Prostate gland (tissue), 2 donors: ENCODE results near the gene GPR33. TPM values are rescaled to one million over a fixed set of nuclear protein-coding genes. Genes with fewer than 3 reads are reported as not detected.

Experiments used
- DNase-seq: peaks from one replicate; pipeline ENCODE4 v3.0.0-alpha.2; 2019; ENCODE audit warnings: low spot score
- H3K27ac ChIP-seq, 2 donors: fragments of 200-600 bp; sonication (generic); 2 replicates each; pipeline ENCODE4 v1.5.1; 2017 to 2019
- H3K27me3 ChIP-seq: fragments of 200-600 bp; sonication (generic); replicated peaks from 2 replicates; pipeline ENCODE4 v1.5.1; 2019; ENCODE audit not compliant: insufficient read depth
- H3K36me3 ChIP-seq, 2 donors: fragments of 200-600 bp; sonication (generic); 1 replicate in 1 of 2; 2 replicates in 1 of 2; pipeline versions ENCODE4 v1.5.1 to v1.8.1; 2017 to 2019
- H3K4me1 ChIP-seq: fragments of 200-600 bp; sonication (generic); replicated peaks from 2 replicates; pipeline ENCODE4 v1.5.1; 2019
- H3K4me3 ChIP-seq, 2 donors: fragments of 200-600 bp; sonication (generic); 2 replicates each; pipeline ENCODE4 v1.5.1; 2017 to 2019
- H3K9me3 ChIP-seq: fragments of 200-600 bp; sonication (generic); 2 replicates; pipeline ENCODE4 v1.5.1; 2017
- CTCF ChIP-seq, 4 experiments: fragments of 200-600 bp in 2 of 4; fragments of 450-650 bp in 2 of 4; sonication (generic) in 2 of 4; IDR thresholded peaks; 1 replicate in 3 of 4; 2 replicates in 1 of 4; pipeline ENCODE4 v1.5.1; 2016 to 2019; ENCODE audit warnings: antibody characterized with exemption in 4 of 4, mild to moderate bottlenecking in 2 of 4, moderate library complexity in 2 of 4
- POLR2A ChIP-seq: fragments of 450-650 bp; IDR thresholded peaks from one replicate; pipeline ENCODE4 v1.6.1; 2016; ENCODE audit warnings: antibody characterized with exemption, mild to moderate bottlenecking
- POLR2AphosphoS5 ChIP-seq: sonication (generic); formaldehyde crosslinking; IDR thresholded peaks from one replicate; pipeline ENCODE4 v1.6.1; 2017; ENCODE audit warnings: antibody characterized with exemption
- WGBS: methylation state at CpG from one replicate; pipeline ENCODE4 v1.1.5; 2018; 5-methylcytosine and 5-hydroxymethylcytosine counted together
- intact Hi-C: fragments of 100-400 bp; cut with DNase I; formaldehyde crosslinking; loops from one replicate; pipeline ENCODE4 v1.14.2; 2022
- total RNA-seq, 2 donors: library from RNA; depleted of rRNA; stranded (reverse); fragments of >200 nt; gene quantifications; one replicate each; pipeline ENCODE4 v1.1.0, GENCODE V29; 2016

The GPR33 gene
- total RNA-seq, 2 donors from 2014 or later = not detected

- Histone ChIP-seq H3K4me1 (no peaks in the 10 kb centered on the region), H3K36me3 (no peaks in the 10 kb centered on the region), H3K4me3 (no peak overlapping the region), H3K27ac (no peak overlapping the region), H3K9me3 (no peaks in the 10 kb centered on the region), H3K27me3 (no peaks in the 10 kb centered on the region)
- WGBS = 72% methylated on average over 2 of the region's 2 CpGs
- TF ChIP-seq POLR2A (no peak), POLR2AphosphoS5 (no peak), CTCF (IDR thresholded peaks at IDR 0.05) (no peak)
- intact Hi-C loops = loop anchor here (10.0 kb wide), 1 partner anchor 973 kb away; no protein-coding TSS in a partner anchor
- DNase-seq = no peak
Measured at GRCh38 chr14:31501870-31502269, 14.0 kb upstream of the GPR33 start.

GRCh38 chr14:31492759-31493498 is 5.1 kb upstream of the GPR33 start:
- Histone ChIP-seq H3K27ac (no peak overlapping the region), H3K27me3 (no peaks in the 10 kb centered on the region), H3K9me3 (no peaks in the 10 kb centered on the region), H3K4me3 (no peak overlapping the region), H3K4me1 (no peaks in the 10 kb centered on the region), H3K36me3 (no peaks in the 10 kb centered on the region)
- TF ChIP-seq POLR2A (no peak), CTCF (IDR thresholded peaks at IDR 0.05) (no peak), POLR2AphosphoS5 (no peak)
- DNase-seq = no peak
- intact Hi-C loops = no loop called here
- 90% methylated on average over 8 of the region's 8 CpGs for WGBS

GRCh38 chr14:31489691-31490090 is 1.9 kb upstream of the GPR33 start:
- Histone ChIP-seq H3K9me3 (no peaks in the 10 kb centered on the region), H3K4me3 (no peak overlapping the region), H3K27me3 (no peaks in the 10 kb centered on the region), H3K36me3 (no peaks in the 10 kb centered on the region), H3K27ac (no peak overlapping the region), H3K4me1 (no peaks in the 10 kb centered on the region)
- no peak for DNase-seq
- TF ChIP-seq POLR2AphosphoS5 (no peak), CTCF (IDR thresholded peaks at IDR 0.05) (no peak), POLR2A (no peak)
- intact Hi-C loops = no loop called here

DNA sequence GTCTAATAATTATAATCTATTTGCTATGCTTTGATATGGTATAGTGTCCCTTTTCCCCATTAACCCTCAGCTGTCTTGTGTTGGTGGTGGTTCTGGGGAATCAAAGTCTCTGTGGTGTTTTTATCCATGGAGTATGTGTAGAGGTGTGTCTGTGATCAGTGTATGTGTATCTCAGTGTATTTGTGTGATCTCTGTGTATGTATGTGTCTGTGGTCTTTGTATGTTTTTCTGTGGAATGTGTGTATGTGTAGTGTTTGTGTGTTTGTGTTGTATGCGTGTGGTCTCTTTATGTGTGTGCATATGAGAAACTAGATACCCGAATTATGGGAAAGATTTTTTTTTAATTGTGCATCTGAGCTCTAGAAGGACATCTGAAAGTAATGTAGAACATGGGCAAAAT is 1.1 kb downstream of the GPR33 start:
- no peaks in the 10 kb centered on the region for H3K9me3 ChIP-seq
- DNase-seq = no peak
- TF ChIP-seq POLR2A = no peak
- no peak for TF ChIP-seq CTCF (IDR thresholded peaks at IDR 0.05)
- TF ChIP-seq POLR2AphosphoS5 = no peak
- H3K4me3 ChIP-seq = no peak overlapping the region
- no peak overlapping the region for H3K27ac ChIP-seq
- intact Hi-C loops = no loop called here
- no peaks in the 10 kb centered on the region for H3K36me3 ChIP-seq
- 90% methylated on average over 2 of the region's 2 CpGs for WGBS
- no peaks in the 10 kb centered on the region for H3K27me3 ChIP-seq
- no peaks in the 10 kb centered on the region for H3K4me1 ChIP-seq

GRCh38 chr14:31484754-31485153 is 3.1 kb downstream of the GPR33 start:
- no peaks in the 10 kb centered on the region for H3K27me3 ChIP-seq
- intact Hi-C loops = no loop called here
- no peaks in the 10 kb centered on the region for H3K36me3 ChIP-seq
- H3K27ac ChIP-seq = no peak overlapping the region
- 87% methylated on average over 3 of the region's 3 CpGs for WGBS
- no peaks in the 10 kb centered on the region for H3K4me1 ChIP-seq
- H3K9me3 ChIP-seq = no peaks in the 10 kb centered on the region
- no peak for DNase-seq
- H3K4me3 ChIP-seq = no peak overlapping the region
- TF ChIP-seq POLR2A (no peak), CTCF (IDR thresholded peaks at IDR 0.05) (no peak), POLR2AphosphoS5 (no peak)
